T-helper 2 cell treated with Interferon-gamma antibody and Interleukin-4, amounts not matched to agents 100 ng/mL and 5 ng/mL, for 36 hours (primary cell): ENCODE data around the gene RAP1GDS1. TPM values are rescaled to one million over a fixed set of nuclear protein-coding genes. Genes with fewer than 3 reads are reported as not detected.
"Not testable (repeated sequence)": the region's sequence is repeated elsewhere in the genome, so short reads cannot be mapped to it uniquely, and the experiment has no call there.

Experiments used
- intact Hi-C: fragments of 100-400 bp; cut with micrococcal nuclease; formaldehyde crosslinking; loops from one replicate; pipeline ENCODE4 v1.15.1; 2023
- total RNA-seq: library from RNA; stranded (reverse); gene quantifications from 2 replicates; pipeline ENCODE4 v1.2.3, GENCODE V29; 2022

RAP1GDS1 gene
- total RNA-seq, 1 donor from 2014 or later = 73.1 TPM

DNA sequence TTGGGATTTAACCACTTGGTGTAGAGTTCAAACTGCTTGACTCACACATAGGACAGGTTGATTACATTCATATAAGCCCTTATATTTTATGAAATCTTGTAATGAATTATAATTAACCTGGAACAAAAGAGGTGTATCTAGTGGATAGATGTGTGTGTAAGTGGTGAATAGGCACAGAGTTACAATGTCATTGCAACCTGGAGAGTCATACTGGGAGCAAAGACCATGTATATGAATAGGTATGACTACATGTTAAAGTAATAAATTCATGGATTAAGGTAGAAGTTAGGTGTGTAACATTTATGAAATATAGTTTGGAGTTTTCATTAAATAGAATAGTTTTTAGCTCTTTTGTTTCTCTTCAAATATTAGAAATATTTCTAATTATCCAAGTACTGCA, 26.1 kb downstream of the RAP1GDS1 start:
- intact Hi-C loops = no loop called here

DNA sequence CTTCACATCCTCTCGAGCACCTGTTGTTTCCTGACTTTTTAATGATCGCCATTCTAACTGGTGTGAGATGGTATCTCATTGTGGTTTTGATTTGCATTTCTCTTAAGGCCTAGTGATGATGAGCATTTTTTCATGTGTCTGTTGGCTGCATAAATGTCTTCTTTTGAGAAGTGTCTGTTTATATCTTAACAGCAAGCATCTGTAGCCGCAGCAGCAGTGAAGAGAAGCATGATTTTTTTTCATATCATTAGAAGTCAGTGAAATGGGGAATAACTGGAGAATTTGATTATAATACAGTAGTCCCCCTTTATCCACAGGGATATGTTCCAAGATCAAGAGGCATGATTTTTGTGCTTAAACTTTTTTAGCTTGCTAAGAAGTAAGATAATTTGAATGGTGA, 27.5 kb downstream of the RAP1GDS1 start:
- intact Hi-C loops = loop anchor here (2.0 kb wide), 2 partner anchors 26 to 158 kb away; no protein-coding TSS in a partner anchor

DNA sequence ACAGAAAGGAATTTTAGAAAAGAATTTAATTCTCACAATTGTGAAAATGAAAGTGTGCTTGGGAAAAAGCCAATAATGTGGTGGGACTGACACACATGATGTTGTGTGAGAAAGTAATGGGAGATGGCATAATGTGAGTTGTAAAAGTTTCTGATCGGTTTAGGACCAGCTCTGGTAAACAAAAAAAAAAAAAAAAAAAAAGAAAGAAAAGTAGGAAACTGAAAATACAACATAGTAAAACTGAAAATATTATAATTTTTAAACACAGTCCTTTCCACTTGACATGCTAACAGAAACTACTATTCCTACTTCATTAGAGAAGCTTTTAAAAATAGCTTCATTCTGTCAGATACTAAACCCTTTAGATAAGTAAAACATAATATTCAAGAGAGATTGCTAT, 28.2 kb downstream of the RAP1GDS1 start:
- intact Hi-C loops = loop anchor here (2.0 kb wide), 2 partner anchors 27 to 157 kb away; no protein-coding TSS in a partner anchor

DNA sequence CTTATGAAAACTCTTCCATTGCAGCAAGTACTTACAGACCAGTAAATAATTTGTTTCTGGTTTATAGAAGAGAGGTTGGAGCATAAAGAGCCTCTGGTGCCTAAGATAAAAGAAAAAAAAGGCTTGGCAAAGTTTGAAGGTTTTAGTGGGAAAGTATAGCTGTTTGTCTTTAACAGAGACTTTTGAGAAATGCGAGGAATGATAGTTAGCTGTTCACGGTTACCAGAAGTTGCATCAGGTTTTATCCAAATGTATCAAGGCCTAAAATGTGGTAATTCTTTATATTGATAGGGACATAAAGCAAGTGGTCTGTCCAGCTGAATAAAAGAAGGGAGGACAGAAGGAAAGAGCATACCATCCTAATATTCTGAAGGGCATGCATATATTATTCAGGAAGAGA, 29.3 kb downstream of the RAP1GDS1 start:
- intact Hi-C loops = no loop called here

- intact Hi-C loops = no loop called here
These were observed 32.1 kb downstream of the RAP1GDS1 start for GRCh38 chr4:98293104-98293887.

DNA sequence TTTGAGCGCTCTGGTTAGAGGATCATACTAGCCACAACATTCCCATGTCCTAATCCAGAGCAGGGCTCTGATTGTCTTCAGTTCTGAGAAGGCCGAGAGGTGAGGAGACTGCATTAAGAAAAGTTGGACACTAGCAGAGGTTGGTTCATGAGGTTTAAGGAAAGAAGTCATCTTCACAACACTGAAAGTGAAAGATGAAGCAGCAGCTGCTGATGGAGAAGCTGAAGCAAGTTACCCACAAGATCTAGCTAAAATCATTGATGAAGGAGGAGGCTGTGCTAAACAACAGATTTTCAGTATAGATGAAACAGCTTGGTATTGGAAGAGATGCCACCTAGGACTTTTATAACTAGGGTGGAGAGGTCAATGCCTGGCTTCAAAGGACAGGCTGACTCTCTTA, 36.8 kb downstream of the RAP1GDS1 start:
- intact Hi-C loops = no loop called here

DNA sequence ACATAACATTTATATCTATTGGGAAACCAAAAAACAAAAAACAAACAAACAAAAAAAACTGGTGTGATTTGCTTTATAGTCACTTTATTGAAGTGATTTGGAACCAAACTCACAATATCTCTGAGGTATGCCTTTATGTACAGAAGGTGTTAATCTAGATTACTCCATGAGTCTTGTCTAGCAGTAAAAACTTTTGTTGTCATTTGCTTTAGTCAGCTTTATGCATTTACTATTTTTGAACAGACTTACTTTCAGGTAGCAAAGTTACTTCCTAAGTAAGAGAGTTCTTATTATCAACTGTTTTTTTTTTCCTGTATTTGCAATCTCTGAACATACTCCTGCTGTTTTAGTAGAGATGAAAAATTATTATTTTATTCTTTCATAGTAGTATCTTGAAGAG, 39.5 kb downstream of the RAP1GDS1 start:
- intact Hi-C loops = no loop called here

DNA sequence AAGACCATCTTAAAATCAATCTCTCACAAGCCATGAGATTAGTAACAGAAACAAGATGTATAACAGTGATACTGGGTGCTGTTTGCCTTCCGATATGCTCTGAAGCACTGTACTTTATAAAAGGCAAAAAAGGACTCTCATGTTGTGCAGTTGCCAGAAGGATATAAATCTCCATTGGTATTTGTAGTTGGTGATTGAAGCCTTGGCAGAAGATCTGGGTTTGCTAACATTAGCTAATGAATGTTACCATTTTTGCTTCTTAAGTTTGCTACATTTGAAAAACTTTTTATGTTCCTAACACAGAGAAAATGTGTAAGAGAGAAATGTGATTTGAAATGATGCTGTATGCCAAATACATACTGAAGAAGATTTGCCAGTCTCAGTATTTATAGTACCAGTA, 44.4 kb downstream of the RAP1GDS1 start:
- intact Hi-C loops = no loop called here

- intact Hi-C loops = no loop called here
These were observed 49.7 kb downstream of the RAP1GDS1 start for GRCh38 chr4:98310867-98311266.

GRCh38 chr4:98311656-98312055, 50.5 kb downstream of the RAP1GDS1 start:
- intact Hi-C loops = no loop called here

- intact Hi-C loops = no loop called here
These were observed 53.8 kb downstream of the RAP1GDS1 start for GRCh38 chr4:98314791-98315565.

DNA sequence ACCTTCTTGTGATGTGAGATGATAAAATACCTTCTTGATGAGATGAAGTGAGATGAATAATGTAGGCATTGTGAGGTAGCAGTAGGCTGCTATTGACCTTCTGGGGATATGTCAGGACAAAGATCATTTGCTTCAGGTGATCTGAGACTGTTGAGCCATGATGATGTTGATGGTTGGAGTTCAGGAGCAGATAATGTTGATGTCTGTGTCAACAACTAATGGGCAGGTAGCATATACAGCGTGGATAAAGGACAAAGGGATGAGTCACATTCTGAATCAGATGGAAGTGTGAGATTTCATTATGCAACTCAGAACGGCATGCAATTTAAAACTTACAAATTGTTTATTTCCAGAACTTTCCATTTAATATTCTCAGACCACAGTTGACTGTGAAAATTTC, 57.3 kb downstream of the RAP1GDS1 start:
- intact Hi-C loops = no loop called here

GRCh38 chr4:98319021-98319420, 57.8 kb downstream of the RAP1GDS1 start:
- intact Hi-C loops = no loop called here

DNA sequence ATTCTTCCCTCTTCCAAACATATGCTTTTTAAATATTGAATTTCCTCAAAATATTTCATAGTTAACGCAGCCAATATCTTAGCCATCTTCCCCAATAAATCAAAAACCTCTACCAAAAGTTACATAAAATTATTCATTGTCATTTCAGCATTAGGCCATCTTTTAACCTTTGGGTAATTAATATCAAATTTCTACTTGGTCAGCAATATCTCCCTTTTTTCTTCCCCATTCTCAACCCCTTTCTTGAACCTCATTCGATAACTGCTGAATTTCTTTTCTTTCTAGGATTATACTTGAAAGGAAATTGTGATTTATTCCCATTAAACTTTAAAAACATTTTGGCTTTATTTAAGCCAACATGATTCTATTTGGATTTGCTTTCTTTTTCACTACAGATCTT, 65.0 kb downstream of the RAP1GDS1 start:
- intact Hi-C loops = no loop called here

DNA sequence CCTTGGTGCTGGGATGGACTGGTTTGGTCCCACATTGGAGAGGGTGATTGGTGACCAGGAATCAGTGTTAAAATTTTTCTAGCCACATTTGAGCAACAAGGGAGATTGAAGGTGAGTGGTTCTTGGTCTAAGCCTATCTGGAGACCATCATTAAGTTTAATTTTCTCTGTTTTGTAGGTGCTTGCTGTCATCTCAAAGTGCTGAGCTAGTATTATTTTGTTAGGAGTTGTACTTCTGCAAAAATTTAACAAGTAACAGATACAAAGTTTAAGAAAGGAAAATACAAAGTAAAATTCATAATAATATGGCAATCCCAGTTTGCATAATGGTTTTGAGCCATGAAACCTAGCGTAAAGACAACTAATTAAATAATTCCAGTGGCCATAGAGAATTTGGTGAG, 66.5 kb downstream of the RAP1GDS1 start:
- intact Hi-C loops = no loop called here

- intact Hi-C loops = not testable (repeated sequence)
These were observed 68.9 kb downstream of the RAP1GDS1 start for GRCh38 chr4:98329879-98330640.

DNA sequence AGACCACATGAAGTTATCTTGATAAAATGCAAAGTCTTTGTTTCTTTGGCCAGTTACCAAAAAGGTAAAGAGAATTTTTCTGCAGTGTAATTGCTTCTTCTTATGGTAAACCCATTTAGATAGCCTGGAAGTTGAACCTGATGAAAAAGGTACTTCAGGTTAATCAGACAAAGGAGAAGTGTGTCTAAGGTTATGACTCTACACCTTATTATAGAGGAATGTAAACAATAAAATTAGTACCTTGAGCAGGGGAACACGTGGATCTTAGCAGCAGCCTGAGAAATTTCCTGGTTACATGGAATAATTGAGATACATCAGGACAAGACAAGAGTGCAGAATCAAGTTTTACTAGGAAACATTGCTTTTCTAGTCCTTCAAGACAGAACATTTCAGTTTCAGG, 70.8 kb downstream of the RAP1GDS1 start:
- intact Hi-C loops = no loop called here

- intact Hi-C loops = no loop called here
These were observed 73.3 kb downstream of the RAP1GDS1 start for GRCh38 chr4:98334461-98334860.

GRCh38 chr4:98338761-98339438, 77.7 kb downstream of the RAP1GDS1 start:
- intact Hi-C loops = no loop called here

DNA sequence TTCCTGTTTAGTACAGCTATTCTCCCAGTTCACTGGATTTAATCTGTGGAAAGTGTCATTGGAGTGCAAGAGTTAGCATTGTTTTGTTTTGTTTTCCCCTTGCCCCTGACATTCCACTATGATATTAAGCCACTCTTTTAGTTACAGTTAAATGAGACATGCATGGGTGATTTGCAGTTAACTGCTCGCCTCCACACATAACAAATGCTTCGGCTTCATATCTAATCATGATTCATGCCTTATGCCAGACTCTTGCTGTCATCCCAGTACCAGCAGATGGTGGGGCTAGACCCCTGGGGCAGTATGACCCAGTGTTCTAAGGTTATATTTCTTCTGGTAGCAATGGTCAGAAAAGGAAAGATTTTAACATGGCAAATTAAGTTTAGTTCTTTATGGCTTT, 80.1 kb downstream of the RAP1GDS1 start:
- intact Hi-C loops = no loop called here

- intact Hi-C loops = no loop called here
These were observed 82.4 kb downstream of the RAP1GDS1 start for GRCh38 chr4:98343626-98344025.
